Endothelial cell of umbilical vein (primary cell): ENCODE measurements around the gene CNTN2. TPM values are rescaled to one million over a fixed set of nuclear protein-coding genes. Genes with fewer than 3 reads are reported as not detected.

Source experiments
- BruUV-seq: library from RNA; stranded (reverse); fragments of 400-500 nt; replicated peaks from 2 replicates; lab custom pipeline; 2021; lab: Mats Ljungman, UMichigan
- CTCF ChIA-PET: fragments of 300-600, 350-600 bp; sonication (Branson Sonifier 250); formaldehyde crosslinking; loops from one replicate; lab custom pipeline; 2021; ENCODE audit warnings: antibody characterized with exemption, inconsistent platforms; lab: Charles Lee
- POLR2A ChIA-PET: fragments of 300-600, 350-600 bp; sonication (Branson Sonifier 250); formaldehyde crosslinking; loops from one replicate; lab custom pipeline; 2021; ENCODE audit warnings: antibody characterized with exemption, inconsistent platforms; lab: Charles Lee
- DNase-seq: peaks from one replicate; pipeline ENCODE4 v3.0.0-alpha.2; 2011; ENCODE audit warnings: low read depth, low spot score
- FAIRE-seq: peaks from 2 replicates; lab custom pipeline; 2011; peaks lifted over from hg19 to GRCh38; lab: Jason Lieb, UNC
- H2AFZ ChIP-seq: 2 replicates; pipeline ENCODE4 v1.6.0; 2012; ENCODE audit warnings: low read depth, low read length, control low read depth, inconsistent platforms
- H3K27ac ChIP-seq: 2 replicates; pipeline ENCODE4 v1.5.1; 2011; ENCODE audit warnings: low read depth, mild to moderate bottlenecking, control low read depth, low read length, moderate library complexity; ENCODE audit not compliant: insufficient read depth
- H3K27me3 ChIP-seq, 2 experiments: 2 replicates each; pipeline versions ENCODE4 v1.6.0 to v1.6.1; 2011; ENCODE audit warnings: low read length in 2 of 2, mixed read lengths in 1 of 2; ENCODE audit not compliant: control insufficient read depth in 2 of 2, insufficient read depth in 2 of 2
- H3K36me3 ChIP-seq, 2 experiments: 2 replicates in 1 of 2; 3 replicates in 1 of 2; pipeline ENCODE4 v1.5.1; 2011; ENCODE audit warnings: low read length in 2 of 2, mild to moderate bottlenecking in 1 of 2, moderate library complexity in 1 of 2; ENCODE audit not compliant: control insufficient read depth in 2 of 2, insufficient read depth in 2 of 2; ENCODE audit errors: extremely low read depth in 1 of 2
- H3K4me1 ChIP-seq: 3 replicates; pipeline ENCODE4 v1.5.1; 2011; ENCODE audit warnings: mild to moderate bottlenecking, low read length; ENCODE audit not compliant: control insufficient read depth, insufficient read depth; ENCODE audit errors: extremely low read depth
- H3K4me2 ChIP-seq: 2 replicates; pipeline ENCODE4 v1.6.1; 2011; ENCODE audit warnings: low read length, control low read depth, mixed read lengths; ENCODE audit not compliant: insufficient read depth
- H3K4me3 ChIP-seq, 3 experiments: fragments of 200-600 bp in 1 of 3; sonication (generic), shearing (Covaris generic) in 1 of 3; replicated peaks in 1 of 3; 2 replicates each; pipeline ENCODE4 v1.5.1; 2011 to 2016; ENCODE audit warnings: control low read depth in 3 of 3, low read length in 3 of 3, mild to moderate bottlenecking in 2 of 3, inconsistent platforms in 1 of 3, low read depth in 1 of 3, moderate library complexity in 1 of 3; ENCODE audit not compliant: insufficient read depth in 1 of 3
- H3K79me2 ChIP-seq: 2 replicates; pipeline ENCODE4 v1.6.0; 2012; ENCODE audit warnings: low read length, inconsistent platforms; ENCODE audit not compliant: control insufficient read depth, insufficient read depth
- H3K9ac ChIP-seq: replicated peaks from 2 replicates; pipeline ENCODE3; 2011; ENCODE audit warnings: low read length, control low read depth; ENCODE audit not compliant: insufficient read depth; ENCODE audit errors: extremely low read depth
- H3K9me1 ChIP-seq: replicated peaks from 3 replicates; pipeline ENCODE4 v1.6.0; 2011; ENCODE audit warnings: mild to moderate bottlenecking, low read length; ENCODE audit not compliant: control insufficient read depth, insufficient read depth; ENCODE audit errors: extremely low read depth
- H3K9me3 ChIP-seq: replicated peaks from 2 replicates; pipeline ENCODE4 v1.5.1; 2012; ENCODE audit warnings: low read length, inconsistent platforms; ENCODE audit not compliant: control insufficient read depth, insufficient read depth
- H4K20me1 ChIP-seq: replicated peaks from 2 replicates; pipeline ENCODE3; 2011; ENCODE audit warnings: mild to moderate bottlenecking, low read length; ENCODE audit not compliant: control insufficient read depth, insufficient read depth; ENCODE audit errors: extremely low read depth
- CTCF ChIP-seq, 2 donors: IDR thresholded peaks; 1 replicate in 1 of 2; 2 replicates in 1 of 2; pipeline ENCODE4 v1.5.1; 2011; ENCODE audit warnings: low read length in 2 of 2, mild to moderate bottlenecking in 2 of 2, moderate library complexity in 2 of 2, control low read depth in 1 of 2, inconsistent platforms in 1 of 2, low read depth in 1 of 2; ENCODE audit not compliant: insufficient read depth in 1 of 2; ENCODE audit errors: extremely low read depth in 1 of 2
- EZH2 ChIP-seq: IDR thresholded peaks from 2 replicates; pipeline ENCODE4 v1.6.1; 2012; ENCODE audit warnings: borderline replicate concordance, low read depth, mild to moderate bottlenecking, moderate library complexity, low read length, inconsistent platforms; ENCODE audit not compliant: severe bottlenecking
- FOS ChIP-seq: IDR thresholded peaks from 2 replicates; pipeline ENCODE4 v1.6.1; 2011; ENCODE audit warnings: mild to moderate bottlenecking, low read length, moderate library complexity, borderline replicate concordance; ENCODE audit not compliant: insufficient read depth
- GATA2 ChIP-seq: IDR thresholded peaks from 2 replicates; pipeline ENCODE4 v1.7.0; 2011; ENCODE audit warnings: low read depth, mild to moderate bottlenecking, moderate library complexity, mixed read lengths, low read length; ENCODE audit not compliant: insufficient read length, insufficient read depth
- JUN ChIP-seq: IDR thresholded peaks from 2 replicates; pipeline ENCODE4 v1.6.1; 2011; ENCODE audit warnings: borderline replicate concordance, low read depth; ENCODE audit not compliant: insufficient read length, insufficient read depth
- MAX ChIP-seq: IDR thresholded peaks from 2 replicates; pipeline ENCODE4 v1.6.1; 2011; ENCODE audit not compliant: insufficient read depth, insufficient read length
- MYC ChIP-seq: IDR thresholded peaks from one replicate; pipeline ENCODE4 v1.6.1; 2011; ENCODE audit warnings: mild to moderate bottlenecking, low read depth, low read length
- POLR2A ChIP-seq: IDR thresholded peaks from 2 replicates; pipeline ENCODE4 v1.6.1; 2012; ENCODE audit warnings: low read depth, mild to moderate bottlenecking, control low read depth, low read length
- POLR2AphosphoS5 ChIP-seq: IDR thresholded peaks from 2 replicates; pipeline ENCODE4 v1.6.1; 2012; ENCODE audit warnings: low read depth, mild to moderate bottlenecking, control low read depth, low read length, moderate library complexity; ENCODE audit not compliant: insufficient read depth
- dilution Hi-C: fragments of 300-500 bp; cut with MboI; formaldehyde crosslinking; loops from one replicate; pipeline ENCODE4 v1.15.0; 2019; ENCODE audit warnings: low sequenced_read_pairs; ENCODE audit not compliant: extremely low pct_ligation_motif_present
- intact Hi-C: fragments of 100-400 bp; cut with micrococcal nuclease; formaldehyde crosslinking; loops from one replicate; pipeline ENCODE4 v1.10.0; 2022
- polyA plus RNA-seq, 4 experiments: library from polyadenylated mRNA; depleted of rRNA in 3 of 4; stranded (reverse) in 3 of 4; unstranded in 1 of 4; fragments of >200 nt; gene quantifications; 2 replicates each; pipeline versions ENCODE4 v1.2.1 to v1.2.3, GENCODE V29; 2011 to 2012; ENCODE audit warnings: missing spikeins in 1 of 4
- total RNA-seq: library from RNA; stranded (reverse); gene quantifications from 2 replicates; pipeline ENCODE4 v1.2.3, GENCODE V29; 2021

Gene CNTN2
- total and polyA plus RNA-seq, 2 donors (not counting 3 experiments of a cell fraction or from before 2014, with no cell fraction given), result not detected

GRCh38 chr1:205088341-205088740 lies 45.3 kb downstream of the CNTN2 start:
- intact Hi-C loops, result no loop called here
- Histone ChIP-seq H2AFZ (no peak overlapping the region), H3K4me1 (no peaks in the 10 kb centered on the region), H3K4me3 (no peak overlapping the region), H3K79me2 (no peaks in the 10 kb centered on the region), H3K27ac (no peak overlapping the region), H3K36me3 (peaks cover 6 to 8% of the 10 kb centered on the region in 2 experiments), H3K9me1 (no peaks in the 10 kb centered on the region), H4K20me1 (no peaks in the 10 kb centered on the region), H3K27me3 (no peaks in the 10 kb centered on the region), H3K9ac (no peak overlapping the region), H3K9me3 (no peaks in the 10 kb centered on the region), H3K4me2 (no peak overlapping the region)
- POLR2A ChIA-PET, result no interaction called here
- peak; percentile 21 for FAIRE-seq
- TF ChIP-seq MAX, result no peak
- no peak for TF ChIP-seq POLR2AphosphoS5
- no peak for TF ChIP-seq FOS
- TF ChIP-seq JUN, result no peak
- no peak for TF ChIP-seq GATA2
- dilution Hi-C loops, result no loop called here
- BruUV-seq, result no TSS peak
- CTCF ChIA-PET, result interaction anchor here (2.6 kb wide), 1 partner anchor 26 kb away, joined by 13 read pairs; no protein-coding TSS in a partner anchor
- DNase-seq, result no peak

GRCh38 chr1:205091043-205091740 lies 48.2 kb downstream of the CNTN2 start:
- no TSS peak for BruUV-seq
- Histone ChIP-seq H3K27ac (no peak overlapping the region), H3K36me3 (peaks cover 9 to 13% of the 10 kb centered on the region in 2 experiments), H3K79me2 (no peaks in the 10 kb centered on the region), H4K20me1 (no peaks in the 10 kb centered on the region), H3K4me1 (no peaks in the 10 kb centered on the region), H2AFZ (no peak overlapping the region), H3K9me1 (no peaks in the 10 kb centered on the region), H3K4me3 (no peak overlapping the region), H3K27me3 (no peaks in the 10 kb centered on the region), H3K4me2 (no peak overlapping the region), H3K9me3 (no peaks in the 10 kb centered on the region), H3K9ac (no peak overlapping the region)
- DNase-seq, result no peak
- no peak for FAIRE-seq
- intact Hi-C loops, result no loop called here
- ChIA-PET POLR2A (no interaction called here), CTCF (interaction anchor here (1.0 to 4.8 kb wide), 2 partner anchors 10 to 30 kb away, joined by 3 to 24 read pairs; no protein-coding TSS in a partner anchor)
- dilution Hi-C loops, result no loop called here
- TF ChIP-seq GATA2 (no peak), MAX (no peak), JUN (no peak), POLR2AphosphoS5 (no peak), MYC (no peak), FOS (no peak), EZH2 (no peak), POLR2A (no peak), CTCF (IDR thresholded peaks at IDR 0.05; ENCODE audit: extremely low read depth in 1 of 2, insufficient read depth in 1 of 2, low read depth in 1 of 2, low read length in 2 of 2) (no peak)
